ES-I3 (cell line): Measurements from ENCODE around the gene SDHAF1.
A peak's percentile ranks its signal among the peaks of the same experiment; 100 is the strongest.
"Not testable (repeated sequence)": the region's sequence is repeated elsewhere in the genome, so short reads cannot be mapped to it uniquely, and the experiment has no call there.

ENCODE experiments used
- H3K36me3 ChIP-seq: 2 replicates; pipeline ENCODE4 v1.6.1; 2013; ENCODE audit warnings: mild to moderate bottlenecking, low read length, control low read depth, moderate library complexity; ENCODE audit not compliant: insufficient read depth
- H3K4me1 ChIP-seq: 2 replicates; pipeline ENCODE4 v1.6.1; 2013; ENCODE audit warnings: mild to moderate bottlenecking, control low read depth, low read length; ENCODE audit not compliant: insufficient read depth
- H3K9ac ChIP-seq: 2 replicates; pipeline ENCODE4 v1.6.1; 2013; ENCODE audit warnings: low read depth, mild to moderate bottlenecking, low read length, moderate library complexity
- H3K9me3 ChIP-seq: 2 replicates; pipeline ENCODE4 v1.6.1; 2013; ENCODE audit warnings: mild to moderate bottlenecking, low read length, moderate library complexity; ENCODE audit not compliant: control insufficient read depth, insufficient read depth

Gene SDHAF1

GRCh38 chr19:36025541-36025940 lies 30.6 kb downstream of the SDHAF1 start:
- Histone ChIP-seq H3K4me1 (no peaks in the 10 kb centered on the region), H3K36me3 (no peaks in the 10 kb centered on the region)

DNA sequence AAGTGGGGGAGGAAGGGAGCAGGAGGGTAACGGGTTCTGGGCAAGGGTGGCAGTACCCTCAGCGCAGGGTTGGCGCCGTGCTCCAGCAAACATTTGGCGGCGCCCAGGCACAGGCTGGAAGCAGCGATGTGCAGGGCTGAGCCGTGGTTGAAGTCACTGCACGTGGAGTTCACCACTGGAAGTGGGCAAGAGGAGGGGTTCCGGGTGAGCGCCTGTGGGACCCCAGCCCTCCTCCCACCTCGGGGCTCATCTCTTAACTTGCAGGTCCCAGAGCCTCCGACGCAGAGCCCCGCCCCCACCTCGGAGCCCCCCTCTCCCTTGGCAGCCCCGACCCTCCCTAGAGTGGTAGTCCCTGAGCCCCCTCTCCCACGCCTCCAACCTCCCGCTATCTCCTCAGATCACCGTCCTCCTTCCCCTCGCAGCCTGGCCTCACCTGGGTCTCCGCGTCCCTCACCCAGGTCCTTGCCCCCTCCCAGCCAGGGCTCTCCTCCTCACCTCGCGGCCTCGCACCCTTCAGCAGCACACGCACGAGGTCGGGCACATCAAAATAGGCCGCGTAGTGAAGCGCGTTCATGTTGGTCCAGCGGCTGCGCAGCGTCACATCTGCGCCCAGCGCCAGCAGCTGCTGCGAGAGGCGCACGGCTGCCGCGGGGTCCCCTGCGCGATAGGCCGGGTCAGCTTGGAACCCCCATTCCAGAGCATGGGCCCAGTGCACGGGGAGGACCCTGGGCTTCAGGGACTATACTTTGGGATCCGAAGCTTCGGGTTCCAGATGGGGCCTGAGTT lies 31.3 kb downstream of the SDHAF1 start:
- Histone ChIP-seq H3K9me3 (no peaks in the 10 kb centered on the region), H3K36me3 (no peaks in the 10 kb centered on the region), H3K9ac (no peak overlapping the region), H3K4me1 (no peaks in the 10 kb centered on the region)

More at GRCh38 chr19:36025541-36025940, 30.6 kb downstream of the SDHAF1 start:
- Histone ChIP-seq H3K9ac (no peak overlapping the region), H3K9me3 (no peaks in the 10 kb centered on the region)

DNA sequence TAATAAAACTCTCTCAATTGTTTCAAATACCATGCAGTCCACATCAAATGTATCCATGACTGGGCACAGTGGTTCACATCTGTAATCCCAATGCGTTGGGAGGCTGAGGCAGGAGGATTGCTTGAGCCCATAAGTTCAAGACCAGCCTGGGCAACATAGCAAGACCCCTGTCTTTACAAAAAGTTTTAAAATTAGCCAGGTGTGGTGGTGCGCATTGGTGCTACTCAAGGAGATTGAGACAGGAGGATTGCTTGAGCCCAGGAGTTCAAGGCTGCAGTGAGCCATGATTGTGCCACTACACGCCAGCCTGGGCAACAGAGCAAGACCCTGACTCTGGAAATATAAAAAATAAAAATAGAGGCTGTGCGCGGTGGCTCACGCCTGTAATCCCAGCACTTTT lies 32.7 kb downstream of the SDHAF1 start:
- Histone ChIP-seq H3K9me3 (no peaks in the 10 kb centered on the region), H3K36me3 (no peaks in the 10 kb centered on the region), H3K9ac (no peak overlapping the region), H3K4me1 (no peaks in the 10 kb centered on the region)

DNA sequence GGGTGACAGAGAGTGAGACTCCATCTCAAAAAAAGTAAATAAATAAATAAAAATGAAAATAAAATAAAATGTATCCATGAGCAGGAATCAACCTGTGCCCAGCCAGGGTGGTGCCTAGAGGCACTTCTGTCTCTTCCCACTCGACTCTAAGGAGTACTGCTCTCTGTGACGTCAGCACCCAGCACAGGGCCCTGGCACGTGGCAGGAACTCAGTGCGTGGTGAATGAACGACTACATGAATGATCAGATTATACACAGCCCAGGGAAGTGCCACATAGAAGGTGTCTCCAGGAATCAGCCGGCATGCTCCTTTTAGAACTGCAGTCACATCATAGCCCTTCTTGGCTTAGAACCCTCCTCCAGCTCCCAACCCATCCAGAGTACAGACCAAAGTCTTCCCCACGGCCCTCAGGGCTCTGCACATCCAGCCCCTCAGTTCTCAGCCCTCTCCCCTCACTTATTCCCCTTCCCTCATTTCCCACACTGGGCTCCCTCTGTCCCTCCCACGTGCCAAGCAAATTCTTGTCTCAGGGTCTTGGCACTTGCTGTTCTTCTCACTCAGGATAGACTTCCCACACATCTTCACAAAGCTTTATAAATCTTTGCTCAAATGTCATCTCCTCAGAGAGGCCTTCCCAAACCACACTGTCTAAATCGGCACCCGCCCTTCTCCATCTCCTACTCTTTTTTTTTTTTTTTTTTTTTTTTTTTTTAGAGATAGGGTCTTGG lies 33.5 kb downstream of the SDHAF1 start:
- Histone ChIP-seq H3K9ac (no peak overlapping the region), H3K4me1 (no peaks in the 10 kb centered on the region), H3K9me3 (no peaks in the 10 kb centered on the region), H3K36me3 (no peaks in the 10 kb centered on the region)

GRCh38 chr19:36030264-36031148 lies 35.5 kb downstream of the SDHAF1 start:
- no peaks in the 10 kb centered on the region for H3K36me3 ChIP-seq
- no peak overlapping the region for H3K9ac ChIP-seq
- no peaks in the 10 kb centered on the region for H3K9me3 ChIP-seq
- no peaks in the 10 kb centered on the region for H3K4me1 ChIP-seq

DNA sequence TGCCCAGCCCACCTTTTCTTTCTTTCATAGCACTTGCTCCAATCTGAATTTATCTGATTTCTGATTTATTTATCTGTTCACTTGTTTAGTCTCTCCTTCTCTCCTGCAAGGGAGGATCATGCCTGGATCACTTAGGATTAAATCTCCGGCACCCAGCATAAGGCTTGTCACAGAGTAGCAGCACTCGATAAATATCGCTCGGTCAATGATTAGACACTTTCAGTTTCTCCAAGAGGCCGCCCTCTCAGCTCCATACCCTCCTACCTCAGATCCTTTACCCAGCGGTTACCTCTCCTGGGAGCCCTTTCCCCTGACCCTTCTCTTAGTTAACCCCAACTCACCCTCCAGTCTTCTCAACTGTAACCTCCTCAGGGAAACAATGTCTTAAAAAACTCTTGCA lies 36.3 kb downstream of the SDHAF1 start:
- Histone ChIP-seq H3K9ac (no peak overlapping the region), H3K9me3 (no peaks in the 10 kb centered on the region), H3K36me3 (no peaks in the 10 kb centered on the region), H3K4me1 (no peaks in the 10 kb centered on the region)

GRCh38 chr19:36032251-36033104 lies 37.5 kb downstream of the SDHAF1 start, which contains the start of gene CLIP3:
CLIP3 (minus strand) TSS chr19:36032873; CDS start chr19:36032357, 516 bp downstream.
- no peaks in the 10 kb centered on the region for H3K9me3 ChIP-seq
- H3K9ac ChIP-seq = peak within 1 kb of the TSS; percentile 55; the same call in 1 of the 2 replicates
- no peaks in the 10 kb centered on the region for H3K4me1 ChIP-seq
- H3K36me3 ChIP-seq = no peaks in the 10 kb centered on the region

DNA sequence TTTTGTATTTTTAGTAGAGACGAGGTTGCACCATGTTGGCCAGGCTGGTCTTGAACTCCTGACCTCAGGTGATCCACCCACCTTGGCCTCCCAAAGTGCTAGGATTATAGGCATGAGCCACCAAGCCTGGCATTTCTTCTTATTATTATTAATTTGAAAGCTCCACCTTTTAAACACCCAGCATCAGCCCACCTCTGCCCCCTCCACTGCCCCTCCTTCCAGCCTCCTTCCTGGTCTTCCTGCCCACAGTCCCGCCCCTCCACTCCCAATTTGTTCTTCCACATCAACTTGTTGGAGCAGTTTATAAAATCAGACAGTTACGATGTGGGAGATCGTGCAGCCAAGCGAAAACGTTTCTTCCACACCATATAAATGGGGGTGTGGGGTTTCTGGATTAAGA lies 45.5 kb downstream of the SDHAF1 start:
- no peaks in the 10 kb centered on the region for H3K9me3 ChIP-seq
- H3K36me3 ChIP-seq = no peaks in the 10 kb centered on the region
- peaks cover 12% of the 10 kb centered on the region for H3K4me1 ChIP-seq
- no peak overlapping the region for H3K9ac ChIP-seq

DNA sequence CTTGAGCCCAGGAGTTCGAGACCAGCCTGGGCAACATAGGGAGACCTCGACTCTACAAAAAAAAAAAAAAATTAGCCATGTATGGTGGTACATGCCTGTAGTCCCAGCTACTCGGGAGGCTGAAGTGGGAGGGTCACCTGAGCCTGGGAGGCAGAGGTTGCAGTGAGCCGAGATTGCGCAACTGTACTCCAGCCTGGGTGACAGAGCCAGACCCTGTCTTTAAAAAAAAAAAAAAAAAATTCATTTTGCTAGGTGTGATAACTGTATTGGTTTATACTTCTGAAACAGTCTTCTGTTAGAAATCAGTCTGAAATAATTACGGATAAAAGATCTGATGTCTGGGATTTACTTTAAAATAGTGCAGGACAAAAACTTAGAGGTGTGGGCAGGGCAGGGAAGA lies 46.1 kb downstream of the SDHAF1 start:
- peaks cover 12% of the 10 kb centered on the region for H3K4me1 ChIP-seq
- H3K36me3 ChIP-seq, H3K9me3 ChIP-seq, H3K9ac ChIP-seq: not testable (repeated sequence)

DNA sequence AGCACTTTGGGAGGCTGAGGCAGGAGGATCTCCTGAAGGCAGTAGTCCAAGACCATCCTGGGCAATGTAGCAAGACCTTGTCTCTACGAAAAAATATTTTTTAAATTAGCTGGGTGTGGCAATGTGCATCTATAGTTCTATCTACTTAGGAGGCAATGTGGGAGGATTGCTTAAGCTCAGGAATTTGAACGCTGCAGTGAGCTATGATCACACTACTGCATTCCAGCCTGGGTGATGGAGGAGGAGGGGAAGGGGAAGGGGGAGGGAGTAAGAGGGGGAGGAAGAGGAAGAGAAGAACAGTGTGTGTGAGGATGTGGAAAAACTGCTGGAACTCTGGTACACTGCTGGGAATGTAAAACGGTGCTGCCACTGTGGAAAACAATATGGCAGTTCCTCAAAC lies 46.8 kb downstream of the SDHAF1 start:
- Histone ChIP-seq H3K9me3 (no peaks in the 10 kb centered on the region), H3K36me3 (no peaks in the 10 kb centered on the region), H3K4me1 (peaks cover 12% of the 10 kb centered on the region), H3K9ac (no peak overlapping the region)

GRCh38 chr19:36043952-36044351 lies 49.0 kb downstream of the SDHAF1 start:
- no peaks in the 10 kb centered on the region for H3K36me3 ChIP-seq
- H3K9me3 ChIP-seq = no peaks in the 10 kb centered on the region
- H3K9ac ChIP-seq = no peak overlapping the region
- H3K4me1 ChIP-seq = peaks cover 12% of the 10 kb centered on the region
